GM19099 (cell line): ENCODE results near the gene CBFA2T3.

Experiments used
- POLR2A ChIP-seq: IDR thresholded peaks from 3 replicates; pipeline ENCODE4 v1.6.1; 2011; ENCODE audit warnings: low read depth; ENCODE audit not compliant: insufficient read length; ENCODE audit errors: extremely low read depth

The CBFA2T3 gene

DNA sequence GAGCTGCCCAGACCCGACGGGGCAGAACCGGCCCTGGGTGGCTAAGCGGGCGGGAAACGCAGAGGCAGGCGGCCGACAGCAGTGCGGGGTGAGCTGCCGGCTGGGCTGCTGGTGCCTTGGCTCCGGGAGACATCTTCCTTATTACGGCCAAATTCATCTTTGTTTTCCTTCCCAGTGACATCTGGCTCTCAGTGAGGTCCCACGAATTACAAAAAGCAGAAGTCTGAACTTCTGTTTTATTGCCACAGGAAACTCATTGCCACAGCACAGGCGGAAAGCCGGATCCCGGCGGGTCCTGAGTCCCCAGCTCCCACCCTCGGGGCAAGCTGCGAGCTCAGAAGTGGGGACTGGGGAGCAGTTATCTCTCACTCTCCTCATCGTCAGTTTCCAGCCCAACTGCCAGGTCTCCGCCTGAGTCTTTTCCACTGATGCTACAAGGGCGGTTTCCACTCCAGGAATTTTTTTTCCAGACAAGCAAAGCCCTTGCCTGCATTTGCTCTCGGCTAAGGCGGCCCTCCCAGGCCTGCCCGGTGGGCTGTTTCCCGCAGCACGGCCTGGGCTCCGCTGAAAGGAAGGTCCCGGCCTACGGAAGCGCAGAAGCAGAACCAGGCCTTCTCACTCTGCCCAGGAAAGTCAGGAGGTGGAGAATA is 40.3 kb downstream of the CBFA2T3 start:
- TF ChIP-seq POLR2A = no peak

DNA sequence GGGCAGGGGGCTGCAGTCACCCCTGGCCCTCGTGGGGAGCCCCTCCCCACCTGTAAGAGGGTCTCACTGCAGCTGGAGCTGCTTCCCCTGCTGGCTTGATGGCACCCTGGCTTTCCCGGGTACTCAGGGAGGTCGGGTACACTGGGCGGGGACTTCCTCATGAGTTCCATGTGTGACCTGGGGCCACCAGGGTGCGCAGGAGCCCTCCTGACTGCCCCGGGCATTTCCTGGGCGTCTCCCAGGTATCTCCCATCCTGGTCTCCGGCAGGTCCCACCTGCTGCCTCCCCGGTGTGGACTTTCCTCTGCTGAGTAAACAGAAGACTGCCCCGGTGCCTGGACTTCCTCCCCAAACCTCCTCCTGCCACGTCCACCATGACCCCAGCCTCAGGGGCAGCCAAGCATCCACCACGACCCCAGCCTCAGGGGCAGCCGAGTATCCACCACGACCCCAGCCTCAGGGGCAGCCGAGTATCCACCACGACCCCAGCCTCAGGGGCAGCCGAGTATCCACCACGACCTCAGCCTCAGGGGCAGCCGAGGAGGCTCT is 40.9 kb downstream of the CBFA2T3 start:
- TF ChIP-seq POLR2A = no peak

DNA sequence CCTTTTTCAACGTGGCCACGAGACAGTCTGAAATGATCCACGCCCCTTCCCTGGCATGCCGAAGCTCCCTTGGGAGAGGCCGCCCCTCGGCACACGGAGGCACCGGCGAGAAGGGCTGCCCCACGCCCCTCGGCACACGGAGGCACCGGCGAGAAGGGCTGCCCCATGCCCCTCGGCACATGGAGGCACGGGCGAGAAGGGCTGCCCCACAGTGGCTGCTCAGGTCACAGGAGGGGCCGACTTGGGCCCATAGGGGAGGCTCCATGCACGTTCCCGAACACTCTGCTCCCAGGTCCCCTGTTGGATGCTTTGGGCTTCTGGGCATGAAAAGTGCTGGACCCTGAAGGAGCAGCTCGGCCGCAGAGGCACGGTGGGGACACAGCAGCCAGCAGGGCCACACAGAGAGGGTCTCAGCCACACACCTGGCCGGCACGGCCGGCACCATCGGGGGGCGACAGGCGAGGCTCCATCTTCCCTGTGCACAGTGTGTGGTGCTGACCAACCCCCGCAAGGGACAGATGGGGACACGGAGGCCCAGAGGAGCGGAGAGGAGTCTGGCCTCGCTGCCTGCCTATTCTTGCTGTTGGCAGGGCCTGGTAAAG is 42.8 kb downstream of the CBFA2T3 start:
- TF ChIP-seq POLR2A = no peak

DNA sequence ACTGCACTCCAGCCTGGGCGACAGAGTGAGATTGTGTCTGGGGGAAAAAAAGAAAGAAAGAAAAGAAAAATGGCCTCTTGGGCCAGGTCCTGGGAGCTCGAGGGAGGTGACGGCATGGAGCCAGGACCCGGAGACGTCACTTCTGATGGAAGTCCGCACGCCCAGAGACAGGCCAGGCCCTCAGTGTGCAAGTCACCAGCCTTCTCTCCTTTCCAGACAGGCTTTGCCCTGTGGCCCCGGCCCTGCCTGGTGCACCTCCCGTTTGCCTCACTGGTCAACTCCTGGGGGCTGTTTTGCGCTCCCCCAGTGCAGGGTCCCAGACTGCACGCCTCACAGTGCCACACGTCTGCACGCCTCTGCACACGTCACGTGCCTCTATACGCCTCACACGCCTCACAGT is 44.1 kb downstream of the CBFA2T3 start:
- TF ChIP-seq POLR2A = no peak

DNA sequence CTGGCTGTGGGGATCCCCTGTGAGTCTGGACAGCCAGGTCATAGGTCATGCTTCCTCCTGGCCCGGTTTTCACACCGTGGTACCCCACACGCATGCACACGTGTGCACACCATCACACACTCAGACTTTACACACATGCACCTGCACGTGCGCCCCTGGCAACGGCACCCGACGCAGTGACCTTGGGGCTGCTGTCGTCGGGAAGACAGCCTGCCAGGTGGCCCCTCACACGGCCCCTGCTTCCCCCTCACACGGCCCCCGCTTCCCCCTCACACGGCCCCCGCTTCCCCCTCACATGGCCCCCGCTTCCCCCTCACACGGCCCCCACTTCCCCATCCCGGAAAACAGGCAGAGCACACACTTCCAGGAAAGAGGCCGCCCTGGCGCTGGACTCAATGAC is 45.1 kb downstream of the CBFA2T3 start:
- TF ChIP-seq POLR2A = no peak

DNA sequence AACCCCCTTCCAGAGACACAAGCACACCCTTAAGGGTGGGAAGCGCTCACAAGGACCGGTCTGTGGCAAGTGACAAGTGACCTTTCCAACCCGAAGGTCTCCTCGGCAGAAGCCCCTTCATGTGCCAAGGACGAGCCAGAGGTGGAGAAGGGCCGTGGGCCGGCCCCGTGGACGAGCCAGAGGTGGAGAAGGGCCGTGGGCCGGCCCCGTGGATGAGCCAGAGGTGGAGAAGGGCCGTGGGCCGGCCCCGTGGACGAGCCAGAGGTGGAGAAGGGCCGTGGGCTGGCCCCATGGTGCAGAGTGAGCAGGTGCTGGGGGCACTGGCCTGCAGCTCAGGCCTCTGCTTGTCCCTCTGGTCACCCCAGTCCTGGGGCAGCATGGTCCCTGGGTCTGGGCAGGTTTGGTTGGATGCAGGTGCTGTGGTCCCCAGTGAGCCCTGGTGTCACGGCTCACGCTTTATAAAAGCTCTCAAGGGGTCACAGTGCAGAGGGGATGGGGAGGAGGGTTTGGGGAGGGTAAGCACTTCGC is 45.6 kb downstream of the CBFA2T3 start:
- no peak for TF ChIP-seq POLR2A

DNA sequence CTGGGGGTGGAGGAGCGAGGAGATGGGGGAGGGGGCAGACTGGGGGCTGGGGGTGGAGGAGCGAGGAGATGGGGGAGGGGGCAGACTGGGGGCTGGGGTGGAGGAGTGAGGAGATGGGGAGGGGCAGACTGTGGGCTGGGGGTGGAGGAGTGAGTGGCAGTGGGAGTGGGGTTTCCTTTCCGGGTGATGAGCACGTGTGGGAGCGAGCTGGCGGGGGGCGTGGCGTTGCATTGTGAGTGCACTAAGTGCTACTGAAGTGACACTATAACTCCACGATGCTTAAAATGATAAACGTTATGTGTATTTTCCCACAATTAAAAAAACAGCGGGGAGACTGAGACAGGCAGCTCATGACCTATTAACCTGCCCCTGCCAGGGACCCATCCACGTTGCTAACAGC is 46.3 kb downstream of the CBFA2T3 start:
- TF ChIP-seq POLR2A = no peak

DNA sequence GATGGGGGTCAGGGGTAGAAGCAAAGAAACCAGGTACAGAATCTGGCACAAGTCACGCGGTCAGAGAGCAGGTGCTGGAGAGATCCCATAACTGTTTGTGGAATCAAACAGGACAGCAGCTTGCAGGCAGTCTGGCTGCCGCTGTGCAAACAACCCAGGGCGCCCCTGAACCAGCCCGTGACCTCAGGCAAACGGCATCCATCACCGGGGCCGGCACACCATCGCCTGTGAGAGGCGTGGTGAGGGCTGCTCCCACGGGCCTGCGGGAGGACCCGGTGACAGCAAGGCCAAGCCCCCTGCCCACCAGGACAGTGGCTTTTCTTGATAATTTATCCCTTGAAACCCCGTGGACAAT is 47.9 kb downstream of the CBFA2T3 start:
- TF ChIP-seq POLR2A = no peak

DNA sequence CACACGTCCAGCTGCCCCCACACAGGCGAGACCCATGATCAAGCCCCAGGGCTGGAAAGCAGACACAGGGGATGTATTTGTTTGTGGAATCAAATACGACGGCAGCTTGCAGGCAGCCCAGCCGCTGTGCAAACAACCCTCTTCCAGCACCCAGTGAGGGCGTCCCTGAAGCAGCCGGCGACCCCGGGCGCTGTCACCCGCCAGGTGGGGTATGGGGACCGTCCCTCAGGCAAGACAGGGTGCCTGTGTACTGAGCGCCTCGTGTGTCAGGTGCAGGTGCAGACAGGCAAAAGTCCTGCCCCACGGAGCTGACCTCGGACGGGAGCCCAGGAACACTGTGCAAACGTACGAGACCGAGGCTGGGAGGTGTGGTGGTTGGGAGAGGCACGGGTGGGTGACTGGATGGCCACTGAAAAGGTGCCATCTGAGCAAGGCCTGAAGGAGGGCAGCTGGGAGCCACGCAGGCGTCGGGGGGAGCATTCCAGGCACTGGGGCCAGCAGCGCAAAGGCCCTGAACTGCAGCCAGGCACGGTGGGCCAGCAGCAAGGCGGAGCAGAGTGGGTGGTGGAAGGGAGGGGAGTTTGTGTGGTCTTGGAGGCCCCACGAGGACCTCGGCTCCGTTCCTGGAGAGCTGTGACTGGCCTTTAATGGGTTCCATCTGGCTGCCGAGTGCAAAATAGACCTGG is 48.5 kb downstream of the CBFA2T3 start:
- no peak for TF ChIP-seq POLR2A

DNA sequence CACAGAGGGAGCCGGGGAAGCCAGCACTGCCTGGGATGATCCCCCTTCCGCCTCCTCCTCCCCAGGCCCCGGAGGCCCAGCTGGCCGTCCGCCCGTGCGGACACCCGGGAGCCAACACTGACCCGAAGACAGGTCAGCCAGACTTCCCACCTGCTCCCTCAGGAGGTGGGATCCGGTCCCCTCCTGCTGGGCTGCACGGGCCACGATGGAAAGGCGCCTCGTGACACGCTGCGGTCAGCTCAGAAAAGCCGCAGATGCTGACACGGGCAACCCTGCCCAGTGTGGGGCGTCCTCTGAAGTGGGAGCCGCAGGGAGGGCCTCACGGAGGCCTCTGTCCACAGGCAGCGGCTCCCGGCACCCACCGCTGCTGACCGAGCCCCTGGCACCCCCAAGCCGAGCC is 49.3 kb downstream of the CBFA2T3 start:
- no peak for TF ChIP-seq POLR2A

DNA sequence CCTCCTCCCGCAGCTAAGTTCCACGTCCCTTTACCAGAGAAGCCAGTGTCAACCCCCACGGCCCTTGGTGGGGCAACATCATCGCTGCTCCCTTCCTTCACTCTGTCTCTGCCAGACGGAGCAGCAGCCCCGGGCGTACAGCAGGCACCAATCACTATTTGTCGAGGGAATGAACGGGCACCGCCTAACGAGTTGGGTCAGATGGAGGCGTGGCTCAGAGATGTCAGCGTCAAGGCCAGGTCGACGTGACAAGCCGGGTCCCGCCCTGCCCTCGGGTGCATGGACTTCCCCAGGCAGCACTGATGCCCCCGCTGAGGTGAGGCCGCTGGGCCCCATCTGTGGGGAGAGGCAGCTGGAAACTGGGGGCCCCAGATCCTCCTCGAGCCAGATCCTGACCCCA is 50.0 kb downstream of the CBFA2T3 start:
- TF ChIP-seq POLR2A = no peak

DNA sequence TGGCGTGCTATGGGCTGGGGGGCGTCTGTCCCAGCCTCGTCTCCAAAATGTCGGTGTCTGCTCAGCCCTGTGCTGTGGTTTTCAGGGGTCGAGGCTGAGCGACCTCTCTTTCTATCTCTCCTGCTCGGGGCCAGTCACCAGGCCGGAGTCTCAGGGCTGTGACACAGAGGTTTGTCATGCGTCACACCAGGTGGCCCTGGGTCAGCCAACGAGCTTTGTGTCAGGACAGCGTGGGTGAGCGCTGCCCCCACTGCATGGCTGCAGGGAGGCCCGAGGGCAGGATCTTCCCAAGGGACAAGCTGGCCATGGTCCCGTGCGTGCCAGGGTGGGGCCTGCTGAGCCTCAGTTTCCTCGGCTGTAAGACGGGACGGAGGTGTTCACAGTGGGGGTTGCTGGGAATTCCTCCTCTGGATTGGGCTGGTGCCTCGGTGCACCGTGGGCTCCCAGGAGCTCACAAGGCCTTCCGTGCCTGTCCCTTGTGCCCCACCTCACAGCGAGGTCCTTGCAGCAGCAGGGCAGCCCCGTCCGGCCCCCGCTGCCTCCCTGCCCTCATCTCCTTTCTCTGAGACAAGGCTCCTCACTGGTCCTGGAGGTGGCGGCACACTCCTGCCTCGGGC is 50.5 kb downstream of the CBFA2T3 start:
- TF ChIP-seq POLR2A = no peak

DNA sequence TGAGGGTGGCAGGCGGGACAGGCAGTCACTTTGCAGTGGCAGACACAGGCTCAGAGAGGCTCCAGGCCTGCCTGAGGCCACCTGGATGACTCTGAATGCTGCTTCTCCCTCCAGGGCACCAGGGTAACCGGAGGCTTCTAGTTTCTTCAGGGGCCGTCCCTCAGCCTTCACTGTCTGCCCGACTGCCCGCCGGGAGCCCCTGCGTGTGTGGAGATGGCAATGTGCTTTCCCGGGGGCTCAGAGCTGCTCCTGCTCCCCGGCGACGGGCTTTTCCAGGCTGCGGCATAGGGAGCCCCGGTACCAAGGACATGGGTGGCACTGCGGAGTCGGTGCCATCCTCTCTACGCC is 51.5 kb downstream of the CBFA2T3 start:
- no peak for TF ChIP-seq POLR2A

DNA sequence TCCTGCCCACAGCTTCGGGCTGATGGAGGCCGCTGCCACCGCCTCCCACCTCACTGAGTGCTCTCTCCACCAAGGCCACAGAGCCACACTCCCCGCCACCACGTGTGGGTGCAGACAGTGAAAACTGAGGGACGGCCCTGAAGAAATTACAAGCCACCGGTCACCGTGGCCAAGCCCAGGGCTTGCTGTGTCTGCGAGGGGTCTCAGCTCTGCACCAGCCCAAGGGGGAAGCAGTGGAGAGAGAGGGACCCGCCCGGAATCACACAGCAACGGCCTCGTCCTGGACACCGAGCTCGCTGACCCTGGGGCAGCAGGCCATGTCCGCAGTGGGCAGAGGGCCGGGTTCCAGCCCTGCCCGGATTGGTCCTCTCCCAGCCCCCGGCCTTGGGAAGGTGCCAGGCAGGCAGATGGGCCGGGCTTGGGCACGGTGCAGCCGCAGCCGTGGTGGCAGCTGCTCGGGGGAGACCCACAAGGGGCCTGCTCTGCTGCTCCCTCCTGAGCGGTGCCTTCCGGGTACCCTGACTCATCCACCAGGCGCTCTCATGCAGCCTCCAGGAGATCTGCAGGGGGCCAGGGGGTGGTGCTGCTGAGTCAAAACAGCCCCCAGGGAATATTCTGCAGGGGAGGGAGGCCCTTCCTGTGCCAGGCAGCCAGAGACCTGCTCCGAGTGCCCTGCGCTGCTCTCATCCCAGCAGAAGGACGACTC is 52.0 kb downstream of the CBFA2T3 start:
- no peak for TF ChIP-seq POLR2A
